HEK293 (cell line): ENCODE results near the gene MSH6.

ENCODE experiments used
- BCL11B ChIP-seq: fragments of 450-650 bp; formaldehyde crosslinking; IDR thresholded peaks from 2 replicates; pipeline ENCODE4 v1.5.1; 2016; ENCODE audit warnings: low read depth, missing biosample characterization, missing genetic modification characterization
- HOXA7 ChIP-seq: sonication (generic); formaldehyde crosslinking; IDR thresholded peaks from 2 replicates; pipeline ENCODE4 v1.8.1; 2022; ENCODE audit warnings: missing genetic modification reagents, borderline replicate concordance
- KLF1 ChIP-seq: fragments of 450-650 bp; formaldehyde crosslinking; IDR thresholded peaks from 2 replicates; pipeline ENCODE4 v1.5.1; 2016; ENCODE audit warnings: missing biosample characterization, missing genetic modification characterization
- KLF16 ChIP-seq: fragments of 450-650 bp; formaldehyde crosslinking; IDR thresholded peaks from 2 replicates; pipeline ENCODE4 v1.5.1; 2017; ENCODE audit warnings: missing biosample characterization, missing genetic modification characterization
- MYNN ChIP-seq: fragments of 450-650 bp; formaldehyde crosslinking; IDR thresholded peaks from 2 replicates; pipeline ENCODE4 v1.5.1; 2016; ENCODE audit warnings: missing biosample characterization, missing genetic modification characterization, borderline replicate concordance
- RBAK ChIP-seq: fragments of 450-650 bp; formaldehyde crosslinking; IDR thresholded peaks from 2 replicates; pipeline ENCODE4 v1.5.1; 2016; ENCODE audit warnings: missing biosample characterization, missing genetic modification characterization
- SP7 ChIP-seq: fragments of 450-650 bp; formaldehyde crosslinking; IDR thresholded peaks from 2 replicates; pipeline ENCODE4 v1.5.1; 2016; ENCODE audit warnings: missing biosample characterization, missing genetic modification characterization
- ZBTB17 ChIP-seq: fragments of 450-650 bp; formaldehyde crosslinking; IDR thresholded peaks from 2 replicates; pipeline ENCODE4 v1.5.1; 2016; ENCODE audit warnings: missing biosample characterization, missing genetic modification characterization
- ZEB2 ChIP-seq: fragments of 450-650 bp; formaldehyde crosslinking; IDR thresholded peaks from 2 replicates; pipeline ENCODE4 v1.5.1; 2016; ENCODE audit warnings: missing biosample characterization, missing genetic modification characterization
- ZFP37 ChIP-seq: fragments of 450-650 bp; formaldehyde crosslinking; IDR thresholded peaks from 2 replicates; pipeline ENCODE4 v1.5.1; 2016; ENCODE audit warnings: missing biosample characterization, missing genetic modification characterization
- ZIC2 ChIP-seq: fragments of 450-650 bp; formaldehyde crosslinking; IDR thresholded peaks from 2 replicates; pipeline ENCODE4 v1.5.1; 2016; ENCODE audit warnings: missing biosample characterization, missing genetic modification characterization
- ZNF10 ChIP-seq: fragments of 450-650 bp; formaldehyde crosslinking; IDR thresholded peaks from 2 replicates; pipeline ENCODE4 v1.5.1; 2017; ENCODE audit warnings: missing biosample characterization, missing genetic modification characterization
- ZNF24 ChIP-seq: fragments of 450-650 bp; formaldehyde crosslinking; IDR thresholded peaks from 2 replicates; pipeline ENCODE4 v1.5.1; 2016; ENCODE audit warnings: missing biosample characterization, missing genetic modification characterization
- ZNF266 ChIP-seq: fragments of 450-650 bp; formaldehyde crosslinking; IDR thresholded peaks from 2 replicates; pipeline ENCODE4 v1.5.1; 2016; ENCODE audit warnings: missing biosample characterization, missing genetic modification characterization, low read depth
- ZNF324 ChIP-seq: fragments of 450-650 bp; formaldehyde crosslinking; IDR thresholded peaks from 2 replicates; pipeline ENCODE4 v1.5.1; 2016; ENCODE audit warnings: missing biosample characterization, missing genetic modification characterization
- ZNF350 ChIP-seq: fragments of 450-650 bp; formaldehyde crosslinking; IDR thresholded peaks from 2 replicates; pipeline ENCODE4 v1.5.0; 2017; ENCODE audit warnings: missing biosample characterization, mild to moderate bottlenecking, missing genetic modification characterization
- ZNF510 ChIP-seq: fragments of 450-650 bp; formaldehyde crosslinking; IDR thresholded peaks from 2 replicates; pipeline ENCODE4 v1.5.1; 2018; ENCODE audit warnings: mild to moderate bottlenecking, missing genetic modification characterization, missing biosample characterization; ENCODE audit not compliant: insufficient replicate concordance
- ZNF548 ChIP-seq: fragments of 450-650 bp; formaldehyde crosslinking; IDR thresholded peaks from 2 replicates; pipeline ENCODE4 v1.5.1; 2016; ENCODE audit warnings: missing biosample characterization, missing genetic modification characterization
- ZNF558 ChIP-seq: fragments of 450-650 bp; formaldehyde crosslinking; IDR thresholded peaks from 2 replicates; pipeline ENCODE4 v1.5.1; 2016; ENCODE audit warnings: missing biosample characterization, missing genetic modification characterization
- ZNF571 ChIP-seq: fragments of 450-650 bp; formaldehyde crosslinking; IDR thresholded peaks from 2 replicates; pipeline ENCODE4 v1.5.0; 2017; ENCODE audit warnings: missing biosample characterization, missing genetic modification characterization
- ZNF664 ChIP-seq: fragments of 450-650 bp; formaldehyde crosslinking; IDR thresholded peaks from 2 replicates; pipeline ENCODE4 v1.5.1; 2016; ENCODE audit warnings: missing biosample characterization, missing genetic modification characterization
- ZNF843 ChIP-seq: fragments of 450-650 bp; formaldehyde crosslinking; IDR thresholded peaks from 2 replicates; pipeline ENCODE4 v1.5.1; 2016; ENCODE audit warnings: missing biosample characterization, missing genetic modification characterization
- ZSCAN30 ChIP-seq: fragments of 450-650 bp; IDR thresholded peaks from 2 replicates; pipeline ENCODE4 v1.5.1; 2018; ENCODE audit warnings: missing biosample characterization, mild to moderate bottlenecking, missing genetic modification characterization, moderate library complexity
- TF ChIP-seq, protein P1 (sequence below): fragments of 450-650 bp; IDR thresholded peaks from 2 replicates; pipeline ENCODE4 v1.5.1; 2018; ENCODE audit warnings: missing biosample characterization, missing genetic modification characterization
- TF ChIP-seq, protein P2 (sequence below): fragments of 450-650 bp; formaldehyde crosslinking; IDR thresholded peaks from 2 replicates; pipeline ENCODE4 v1.5.1; 2016; ENCODE audit warnings: missing biosample characterization, missing genetic modification characterization
- TF ChIP-seq, protein P3 (sequence below): IDR thresholded peaks from 2 replicates; pipeline ENCODE4 v1.6.1; 2011; ENCODE audit warnings: mild to moderate bottlenecking, low read depth, low read length, borderline replicate concordance
- TF ChIP-seq, protein P4 (sequence below): fragments of 450-650 bp; formaldehyde crosslinking; optimal IDR thresholded peaks from 2 replicates; pipeline ENCODE3; 2016; ENCODE audit warnings: missing biosample characterization, mild to moderate bottlenecking, missing genetic modification characterization
- TF ChIP-seq, protein P5 (sequence below): fragments of 450-650 bp; formaldehyde crosslinking; IDR thresholded peaks from 2 replicates; pipeline ENCODE4 v1.5.1; 2016; ENCODE audit warnings: missing biosample characterization, missing genetic modification characterization, low read depth
- TF ChIP-seq, protein P6 (sequence below): fragments of 450-650 bp; formaldehyde crosslinking; IDR thresholded peaks from 2 replicates; pipeline ENCODE4 v1.5.1; 2016; ENCODE audit warnings: missing biosample characterization, missing genetic modification characterization

Gene MSH6

DNA sequence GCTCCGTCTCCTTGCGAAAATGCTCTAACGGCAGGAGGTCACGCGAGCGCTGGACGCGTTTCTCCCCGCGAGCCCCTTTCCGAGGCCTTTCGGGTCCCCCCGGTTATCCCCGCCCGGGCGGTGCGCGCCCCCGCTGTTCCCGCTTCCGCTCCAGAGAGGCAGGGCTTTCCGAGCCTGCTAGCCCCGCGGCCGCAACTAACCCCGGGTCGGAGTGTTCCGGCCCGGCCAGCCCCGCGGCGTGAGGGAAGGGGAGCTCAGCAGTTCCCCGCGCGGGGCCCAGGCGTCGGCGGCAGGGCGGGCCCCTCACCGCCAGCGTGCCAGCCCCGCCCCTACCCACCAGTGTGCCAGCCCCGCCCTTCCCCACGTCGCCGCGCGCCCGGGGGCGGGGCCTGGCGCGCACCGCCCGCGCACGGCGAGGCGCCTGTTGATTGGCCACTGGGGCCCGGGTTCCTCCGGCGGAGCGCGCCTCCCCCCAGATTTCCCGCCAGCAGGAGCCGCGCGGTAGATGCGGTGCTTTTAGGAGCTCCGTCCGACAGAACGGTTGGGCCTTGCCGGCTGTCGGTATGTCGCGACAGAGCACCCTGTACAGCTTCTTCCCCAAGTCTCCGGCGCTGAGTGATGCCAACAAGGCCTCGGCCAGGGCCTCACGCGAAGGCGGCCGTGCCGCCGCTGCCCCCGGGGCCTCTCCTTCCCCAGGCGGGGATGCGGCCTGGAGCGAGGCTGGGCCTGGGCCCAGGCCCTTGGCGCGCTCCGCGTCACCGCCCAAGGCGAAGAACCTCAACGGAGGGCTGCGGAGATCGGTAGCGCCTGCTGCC is at the start of gene MSH6 (continued):
- TF ChIP-seq, protein P1, sequence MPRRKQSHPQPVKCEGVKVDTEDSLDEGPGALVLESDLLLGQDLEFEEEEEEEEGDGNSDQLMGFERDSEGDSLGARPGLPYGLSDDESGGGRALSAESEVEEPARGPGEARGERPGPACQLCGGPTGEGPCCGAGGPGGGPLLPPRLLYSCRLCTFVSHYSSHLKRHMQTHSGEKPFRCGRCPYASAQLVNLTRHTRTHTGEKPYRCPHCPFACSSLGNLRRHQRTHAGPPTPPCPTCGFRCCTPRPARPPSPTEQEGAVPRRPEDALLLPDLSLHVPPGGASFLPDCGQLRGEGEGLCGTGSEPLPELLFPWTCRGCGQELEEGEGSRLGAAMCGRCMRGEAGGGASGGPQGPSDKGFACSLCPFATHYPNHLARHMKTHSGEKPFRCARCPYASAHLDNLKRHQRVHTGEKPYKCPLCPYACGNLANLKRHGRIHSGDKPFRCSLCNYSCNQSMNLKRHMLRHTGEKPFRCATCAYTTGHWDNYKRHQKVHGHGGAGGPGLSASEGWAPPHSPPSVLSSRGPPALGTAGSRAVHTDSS (tag by site-specific recombination): no peak
- TF ChIP-seq HOXA7 (CRISPR knock-in tag): no peak
- 0 out of 2 replicates have a peak, but pooled peaks have one; percentile 21 for TF ChIP-seq KLF1
- TF ChIP-seq ZIC2: peak; percentile 71
- peak; percentile 25; the same call in 1 of the 2 replicates for TF ChIP-seq ZBTB17 (tag by site-specific recombination)
- no peak for TF ChIP-seq ZNF548 (tag by site-specific recombination)
- TF ChIP-seq ZNF558 (tag by site-specific recombination): no peak
- TF ChIP-seq, protein P2, sequence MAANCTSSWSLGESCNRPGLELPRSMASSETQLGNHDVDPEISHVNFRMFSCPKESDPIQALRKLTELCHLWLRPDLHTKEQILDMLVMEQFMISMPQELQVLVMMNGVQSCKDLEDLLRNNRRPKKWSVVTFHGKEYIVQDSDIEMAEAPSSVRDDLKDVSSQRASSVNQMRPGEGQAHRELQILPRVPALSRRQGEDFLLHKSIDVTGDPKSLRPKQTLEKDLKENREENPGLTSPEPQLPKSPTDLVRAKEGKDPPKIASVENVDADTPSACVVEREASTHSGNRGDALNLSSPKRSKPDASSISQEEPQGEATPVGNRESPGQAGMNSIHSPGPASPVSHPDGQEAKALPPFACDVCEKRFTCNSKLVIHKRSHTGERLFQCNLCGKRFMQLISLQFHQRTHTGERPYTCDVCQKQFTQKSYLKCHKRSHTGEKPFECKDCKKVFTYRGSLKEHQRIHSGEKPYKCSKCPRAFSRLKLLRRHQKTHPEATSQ: no peak
- TF ChIP-seq ZFP37 (tag by site-specific recombination): 0 out of 2 replicates have a peak, but pooled peaks have one; percentile 28
- TF ChIP-seq BCL11B (tag by site-specific recombination): no peak
- TF ChIP-seq ZNF664 (tag by site-specific recombination): no peak
- peak; percentile 64 for TF ChIP-seq ZSCAN30 (tag by site-specific recombination)
- TF ChIP-seq, protein P3, sequence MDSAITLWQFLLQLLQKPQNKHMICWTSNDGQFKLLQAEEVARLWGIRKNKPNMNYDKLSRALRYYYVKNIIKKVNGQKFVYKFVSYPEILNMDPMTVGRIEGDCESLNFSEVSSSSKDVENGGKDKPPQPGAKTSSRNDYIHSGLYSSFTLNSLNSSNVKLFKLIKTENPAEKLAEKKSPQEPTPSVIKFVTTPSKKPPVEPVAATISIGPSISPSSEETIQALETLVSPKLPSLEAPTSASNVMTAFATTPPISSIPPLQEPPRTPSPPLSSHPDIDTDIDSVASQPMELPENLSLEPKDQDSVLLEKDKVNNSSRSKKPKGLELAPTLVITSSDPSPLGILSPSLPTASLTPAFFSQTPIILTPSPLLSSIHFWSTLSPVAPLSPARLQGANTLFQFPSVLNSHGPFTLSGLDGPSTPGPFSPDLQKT: no peak
- TF ChIP-seq, protein P4, sequence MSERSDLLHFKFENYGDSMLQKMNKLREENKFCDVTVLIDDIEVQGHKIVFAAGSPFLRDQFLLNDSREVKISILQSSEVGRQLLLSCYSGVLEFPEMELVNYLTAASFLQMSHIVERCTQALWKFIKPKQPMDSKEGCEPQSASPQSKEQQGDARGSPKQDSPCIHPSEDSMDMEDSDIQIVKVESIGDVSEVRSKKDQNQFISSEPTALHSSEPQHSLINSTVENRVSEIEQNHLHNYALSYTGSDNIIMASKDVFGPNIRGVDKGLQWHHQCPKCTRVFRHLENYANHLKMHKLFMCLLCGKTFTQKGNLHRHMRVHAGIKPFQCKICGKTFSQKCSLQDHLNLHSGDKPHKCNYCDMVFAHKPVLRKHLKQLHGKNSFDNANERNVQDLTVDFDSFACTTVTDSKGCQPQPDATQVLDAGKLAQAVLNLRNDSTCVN (tag by site-specific recombination): peak; percentile 93
- TF ChIP-seq KLF16: peak; percentile 80; the same call in 1 of the 2 replicates
- TF ChIP-seq SP7 (tag by site-specific recombination): peak; percentile 54; the same call in 1 of the 2 replicates
- no peak for TF ChIP-seq ZNF843
- no peak for TF ChIP-seq ZNF266 (tag by site-specific recombination)
- TF ChIP-seq, protein P5, sequence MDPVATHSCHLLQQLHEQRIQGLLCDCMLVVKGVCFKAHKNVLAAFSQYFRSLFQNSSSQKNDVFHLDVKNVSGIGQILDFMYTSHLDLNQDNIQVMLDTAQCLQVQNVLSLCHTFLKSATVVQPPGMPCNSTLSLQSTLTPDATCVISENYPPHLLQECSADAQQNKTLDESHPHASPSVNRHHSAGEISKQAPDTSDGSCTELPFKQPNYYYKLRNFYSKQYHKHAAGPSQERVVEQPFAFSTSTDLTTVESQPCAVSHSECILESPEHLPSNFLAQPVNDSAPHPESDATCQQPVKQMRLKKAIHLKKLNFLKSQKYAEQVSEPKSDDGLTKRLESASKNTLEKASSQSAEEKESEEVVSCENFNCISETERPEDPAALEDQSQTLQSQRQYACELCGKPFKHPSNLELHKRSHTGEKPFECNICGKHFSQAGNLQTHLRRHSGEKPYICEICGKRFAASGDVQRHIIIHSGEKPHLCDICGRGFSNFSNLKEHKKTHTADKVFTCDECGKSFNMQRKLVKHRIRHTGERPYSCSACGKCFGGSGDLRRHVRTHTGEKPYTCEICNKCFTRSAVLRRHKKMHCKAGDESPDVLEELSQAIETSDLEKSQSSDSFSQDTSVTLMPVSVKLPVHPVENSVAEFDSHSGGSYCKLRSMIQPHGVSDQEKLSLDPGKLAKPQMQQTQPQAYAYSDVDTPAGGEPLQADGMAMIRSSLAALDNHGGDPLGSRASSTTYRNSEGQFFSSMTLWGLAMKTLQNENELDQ (tag by site-specific recombination): no peak
- TF ChIP-seq ZNF571 (tag by site-specific recombination): no peak
- TF ChIP-seq RBAK (tag by site-specific recombination): no peak
- TF ChIP-seq, protein P6, sequence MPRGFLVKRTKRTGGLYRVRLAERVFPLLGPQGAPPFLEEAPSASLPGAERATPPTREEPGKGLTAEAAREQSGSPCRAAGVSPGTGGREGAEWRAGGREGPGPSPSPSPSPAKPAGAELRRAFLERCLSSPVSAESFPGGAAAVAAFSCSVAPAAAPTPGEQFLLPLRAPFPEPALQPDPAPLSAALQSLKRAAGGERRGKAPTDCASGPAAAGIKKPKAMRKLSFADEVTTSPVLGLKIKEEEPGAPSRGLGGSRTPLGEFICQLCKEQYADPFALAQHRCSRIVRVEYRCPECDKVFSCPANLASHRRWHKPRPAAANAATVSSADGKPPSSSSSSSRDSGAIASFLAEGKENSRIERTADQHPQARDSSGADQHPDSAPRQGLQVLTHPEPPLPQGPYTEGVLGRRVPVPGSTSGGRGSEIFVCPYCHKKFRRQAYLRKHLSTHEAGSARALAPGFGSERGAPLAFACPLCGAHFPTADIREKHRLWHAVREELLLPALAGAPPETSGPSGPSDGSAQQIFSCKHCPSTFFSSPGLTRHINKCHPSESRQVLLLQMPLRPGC (tag by site-specific recombination): no peak
- TF ChIP-seq ZNF350: no peak
- TF ChIP-seq ZNF510: no peak
- no peak for TF ChIP-seq MYNN (tag by site-specific recombination)
- TF ChIP-seq ZEB2 (tag by site-specific recombination): 0 out of 2 replicates have a peak, but pooled peaks have one; percentile 53
- TF ChIP-seq ZNF324 (tag by site-specific recombination): no peak
- no peak for TF ChIP-seq ZNF10 (tag by site-specific recombination)
- TF ChIP-seq ZNF24 (tag by site-specific recombination): no peak
